Upper lobe of right lung (tissue), 1 donor: ENCODE measurements around the gene DAD1. TPM values are rescaled to one million over a fixed set of nuclear protein-coding genes. Genes with fewer than 3 reads are reported as not detected.

ENCODE experiments used
- ATAC-seq: fragments of 200-7000 bp; cut with Tn5 transposase; one replicate; pipeline ENCODE4 v1.9.1; 2020; ENCODE audit warnings: mild to moderate bottlenecking, moderate library complexity
- DNase-seq: peaks from one replicate; pipeline ENCODE4 v3.0.0-alpha.2; 2020
- H3K27ac ChIP-seq: fragments of 200-600 bp; one replicate; pipeline ENCODE4 v1.8.0; 2022
- H3K27me3 ChIP-seq: fragments of 200-600 bp; one replicate; pipeline ENCODE4 v1.8.0; 2022; ENCODE audit warnings: mild to moderate bottlenecking
- H3K36me3 ChIP-seq: fragments of 200-600 bp; one replicate; pipeline ENCODE4 v1.8.0; 2022
- H3K4me1 ChIP-seq: fragments of 200-600 bp; one replicate; pipeline ENCODE4 v1.8.0; 2022
- H3K4me3 ChIP-seq: fragments of 200-600 bp; one replicate; pipeline ENCODE4 v1.8.0; 2022; ENCODE audit warnings: mild to moderate bottlenecking
- H3K9me3 ChIP-seq: fragments of 200-600 bp; one replicate; pipeline ENCODE4 v1.8.0; 2022
- CTCF ChIP-seq: fragments of 200-600 bp; IDR thresholded peaks from one replicate; pipeline ENCODE4 v1.8.0; 2022; ENCODE audit warnings: antibody characterized with exemption
- intact Hi-C: fragments of 100-400 bp; cut with DNase I; formaldehyde crosslinking; loops from one replicate; pipeline ENCODE4 v1.11.0; 2022
- total RNA-seq: library from RNA; stranded (reverse); fragmentation: NEBNext Ultra II Directional; extraction: Animal tissue kit (Norgen Biotek cat#: 25700); gene quantifications from one replicate; pipeline ENCODE4 v1.2.1, GENCODE V29; 2021
- donor health status: DM: no; HTN: yes; CAD: no; lungs with severe emphysema.

Gene DAD1
- total RNA-seq, 1 donor from 2014 or later: 184 TPM

- TF ChIP-seq CTCF: no peak
- no peaks in the 10 kb centered on the region for H3K36me3 ChIP-seq
- H3K4me3 ChIP-seq: no peak overlapping the region
- ATAC-seq (no peak), DNase-seq (no peak)
- intact Hi-C loops: no loop called here
- H3K4me1 ChIP-seq: peaks cover 11% of the 10 kb centered on the region
- no peaks in the 10 kb centered on the region for H3K27me3 ChIP-seq
- no peak overlapping the region for H3K27ac ChIP-seq
- H3K9me3 ChIP-seq: no peaks in the 10 kb centered on the region
These were observed 56.5 kb downstream of the DAD1 start for GRCh38 chr14:22532345-22533056.

DNA sequence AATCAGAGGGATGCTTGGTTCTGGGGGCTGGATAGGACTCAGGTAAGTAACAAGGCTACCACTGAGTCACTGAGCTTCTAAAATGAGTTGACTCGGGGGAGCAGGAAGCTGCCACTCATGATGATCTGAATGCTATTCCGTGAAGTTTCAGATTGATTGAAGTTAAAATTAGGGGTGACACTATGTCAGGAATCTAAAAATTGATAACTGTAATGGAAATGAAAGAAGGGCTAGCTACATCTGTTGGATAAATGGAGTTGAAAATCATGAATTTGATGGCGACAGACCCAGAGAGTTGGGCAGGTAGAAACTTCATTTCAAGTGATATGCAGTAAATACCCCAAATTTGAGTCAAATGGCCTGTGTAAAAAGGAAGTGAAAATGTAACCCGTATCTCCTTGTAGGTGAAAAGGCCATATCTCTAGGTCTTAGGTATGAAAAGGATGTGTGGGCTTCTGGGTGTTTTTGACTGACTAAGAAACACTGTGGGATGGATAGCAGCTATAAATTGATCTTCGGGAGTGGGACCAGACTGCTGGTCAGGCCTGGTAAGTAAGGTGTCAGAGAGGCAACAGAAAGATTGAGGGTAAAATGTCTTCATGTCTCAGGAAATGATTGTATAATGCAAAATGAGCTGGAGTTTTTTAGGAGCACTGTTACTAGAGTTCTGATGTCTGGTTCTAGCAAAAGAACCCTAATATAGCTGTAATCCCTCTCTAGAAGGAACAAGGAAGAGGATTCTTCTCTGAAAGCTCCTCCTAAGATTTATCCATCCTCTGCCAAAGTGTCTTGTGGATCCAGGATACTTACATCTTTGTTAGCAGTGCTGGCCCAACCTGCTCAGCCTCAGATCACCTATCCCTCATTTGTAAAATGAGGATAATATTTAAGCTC lies 57.3 kb downstream of the DAD1 start:
- DNase-seq: no peak

DNA sequence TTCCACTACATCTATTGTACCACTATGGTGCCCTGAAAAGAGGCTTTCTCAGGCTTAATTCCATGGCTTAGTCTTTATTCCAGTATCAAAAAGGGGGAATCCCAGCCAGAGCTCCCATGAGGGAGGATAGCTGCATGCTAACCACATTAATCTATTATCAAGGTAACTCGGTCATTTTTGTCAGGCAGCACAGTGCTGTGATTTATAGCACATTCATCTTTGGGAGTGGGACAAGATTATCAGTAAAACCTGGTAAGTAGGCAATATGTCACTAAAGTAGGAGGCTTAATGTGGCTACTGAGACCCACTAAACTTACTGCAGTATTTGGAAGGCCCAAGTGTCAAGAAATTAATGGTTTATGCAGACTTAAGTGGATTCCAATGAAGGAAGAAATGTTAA lies 58.9 kb downstream of the DAD1 start:
- H3K36me3 ChIP-seq: no peaks in the 10 kb centered on the region
- TF ChIP-seq CTCF: no peak
- H3K27me3 ChIP-seq: no peaks in the 10 kb centered on the region
- no peak overlapping the region for H3K27ac ChIP-seq
- DNase-seq: no peak
- H3K4me1 ChIP-seq: peaks cover 3% of the 10 kb centered on the region
- no peaks in the 10 kb centered on the region for H3K9me3 ChIP-seq
- no peak overlapping the region for H3K4me3 ChIP-seq
- intact Hi-C loops: no loop called here
- no peak for ATAC-seq

More for the DNA sequence above, 57.3 kb downstream of the DAD1 start:
- no peak for TF ChIP-seq CTCF
- Histone ChIP-seq H3K9me3 (no peaks in the 10 kb centered on the region), H3K27ac (no peak overlapping the region), H3K4me1 (peaks cover 4% of the 10 kb centered on the region), H3K36me3 (no peaks in the 10 kb centered on the region), H3K4me3 (no peak overlapping the region), H3K27me3 (no peaks in the 10 kb centered on the region)
- ATAC-seq: no peak
- intact Hi-C loops: no loop called here

GRCh38 chr14:22526744-22527143 lies 62.3 kb downstream of the DAD1 start:
- H3K4me1 ChIP-seq: no peaks in the 10 kb centered on the region
- intact Hi-C loops: no loop called here
- H3K27ac ChIP-seq: no peak overlapping the region
- no peak for ATAC-seq
- no peaks in the 10 kb centered on the region for H3K9me3 ChIP-seq
- no peak for DNase-seq
- TF ChIP-seq CTCF: no peak
- H3K27me3 ChIP-seq: no peaks in the 10 kb centered on the region
- H3K4me3 ChIP-seq: no peak overlapping the region
- no peaks in the 10 kb centered on the region for H3K36me3 ChIP-seq

GRCh38 chr14:22526218-22526617 lies 62.8 kb downstream of the DAD1 start:
- ATAC-seq: no peak
- no peaks in the 10 kb centered on the region for H3K9me3 ChIP-seq
- H3K27me3 ChIP-seq: no peaks in the 10 kb centered on the region
- H3K4me1 ChIP-seq: no peaks in the 10 kb centered on the region
- TF ChIP-seq CTCF: no peak
- H3K27ac ChIP-seq: no peak overlapping the region
- intact Hi-C loops: no loop called here
- H3K4me3 ChIP-seq: no peak overlapping the region
- no peak for DNase-seq
- no peaks in the 10 kb centered on the region for H3K36me3 ChIP-seq
